ENCODE data around the gene PSKH1.

The PSKH1 gene

DNA sequence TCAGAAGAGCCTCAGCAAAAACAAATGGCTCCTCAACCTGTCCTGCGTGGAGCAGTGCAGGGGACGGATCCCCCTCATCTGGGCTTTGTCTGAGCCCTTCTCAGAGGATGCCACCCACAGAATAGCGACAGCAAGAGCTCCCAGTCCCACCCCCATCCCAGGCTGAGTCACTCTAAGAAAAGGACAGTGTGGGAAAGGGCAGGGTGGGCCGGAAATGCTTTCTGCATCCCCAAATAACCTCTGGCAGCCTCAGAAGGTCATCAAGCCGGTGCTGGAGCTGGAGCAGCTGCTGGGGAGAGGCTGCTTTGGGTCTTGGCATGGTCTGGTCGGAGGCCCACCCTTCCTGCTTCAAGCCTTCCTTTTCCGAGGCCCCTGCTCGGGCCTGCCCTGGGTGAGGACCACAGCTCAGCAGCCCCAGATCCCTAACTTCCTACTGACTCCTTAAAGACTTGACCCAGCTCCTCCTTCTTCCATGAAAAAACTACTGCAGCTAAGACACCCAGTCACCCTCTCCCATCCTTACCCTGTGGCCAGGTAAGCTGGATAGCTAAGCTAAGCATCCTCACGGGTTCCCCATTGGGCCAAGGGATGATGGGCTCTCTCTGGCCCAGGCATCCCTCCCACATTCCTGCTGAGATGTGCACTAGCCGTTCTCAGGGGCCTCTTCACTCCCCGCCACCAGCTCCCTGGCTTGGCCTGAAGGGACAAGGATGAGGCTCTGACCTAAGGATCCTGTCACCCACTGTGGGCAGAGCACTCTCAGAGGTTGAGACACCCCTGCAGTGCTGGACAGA lies 66.7 kb downstream of the PSKH1 start:
- H3K27ac Mint-ChIP-seq = no peak overlapping the region
- no peaks in the 10 kb centered on the region for H3K4me1 Mint-ChIP-seq
- H3K9me3 Mint-ChIP-seq = no peaks in the 10 kb centered on the region
- H3K27me3 Mint-ChIP-seq = no peaks in the 10 kb centered on the region
- DNase-seq (no peak), ATAC-seq (no peak)
- H3K36me3 Mint-ChIP-seq (ENCODE audit: low read depth) = peaks cover 11% of the 10 kb centered on the region
- H3K4me3 Mint-ChIP-seq = no peak overlapping the region

DNA sequence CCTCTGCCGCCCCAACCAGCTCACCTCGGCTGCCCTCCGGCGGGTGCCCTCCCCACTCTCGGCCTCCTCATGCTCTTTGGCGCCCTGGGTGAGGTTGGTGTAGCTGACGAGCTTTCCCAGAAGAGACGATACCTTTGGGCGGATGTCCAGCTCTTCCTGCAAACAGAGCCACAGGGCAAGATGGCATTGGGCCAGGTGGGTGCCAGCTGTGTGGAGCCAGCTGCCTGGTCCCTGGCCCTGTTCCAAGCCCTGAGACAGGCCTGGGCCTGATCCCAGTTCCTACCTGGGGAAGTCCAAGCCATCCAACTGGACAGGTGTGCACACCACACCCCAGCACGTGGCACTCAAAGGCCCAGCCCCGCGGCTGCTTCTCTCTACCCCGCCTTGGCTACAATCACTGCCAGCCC lies 68.5 kb downstream of the PSKH1 start:
- no peak overlapping the region for H3K27ac Mint-ChIP-seq
- peaks cover 11% of the 10 kb centered on the region for H3K36me3 Mint-ChIP-seq (ENCODE audit: low read depth)
- ATAC-seq (peak; percentile 18), DNase-seq (no peak)
- H3K4me1 Mint-ChIP-seq = peaks cover 4% of the 10 kb centered on the region
- no peaks in the 10 kb centered on the region for H3K9me3 Mint-ChIP-seq
- no peaks in the 10 kb centered on the region for H3K27me3 Mint-ChIP-seq
- no peak overlapping the region for H3K4me3 Mint-ChIP-seq

DNA sequence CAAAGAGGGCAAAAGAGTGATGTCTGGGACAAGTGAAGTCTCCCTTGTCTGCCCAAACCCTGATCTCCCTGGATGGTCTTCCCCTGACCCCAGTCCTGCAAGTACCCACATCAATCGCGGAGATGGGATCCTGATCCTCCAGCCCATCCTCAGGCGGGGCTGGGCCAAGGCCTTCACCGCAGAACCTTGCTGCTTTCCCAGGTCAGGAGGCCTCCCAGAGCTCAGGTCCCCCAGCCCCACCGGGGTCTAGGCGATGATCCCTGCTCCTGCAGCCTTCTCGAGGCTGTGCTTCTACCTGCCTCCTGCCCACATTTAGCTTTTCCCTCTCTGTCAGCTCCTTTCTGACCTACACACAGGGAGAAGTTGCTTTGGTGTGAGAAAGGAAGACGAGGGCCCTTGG lies 69.1 kb downstream of the PSKH1 start:
- H3K4me1 Mint-ChIP-seq = peaks cover 8% of the 10 kb centered on the region
- no peak overlapping the region for H3K4me3 Mint-ChIP-seq
- ATAC-seq (no peak), DNase-seq (no peak)
- H3K27ac Mint-ChIP-seq = no peak overlapping the region
- peaks cover 11% of the 10 kb centered on the region for H3K36me3 Mint-ChIP-seq (ENCODE audit: low read depth)
- H3K27me3 Mint-ChIP-seq = no peaks in the 10 kb centered on the region
- no peaks in the 10 kb centered on the region for H3K9me3 Mint-ChIP-seq

DNA sequence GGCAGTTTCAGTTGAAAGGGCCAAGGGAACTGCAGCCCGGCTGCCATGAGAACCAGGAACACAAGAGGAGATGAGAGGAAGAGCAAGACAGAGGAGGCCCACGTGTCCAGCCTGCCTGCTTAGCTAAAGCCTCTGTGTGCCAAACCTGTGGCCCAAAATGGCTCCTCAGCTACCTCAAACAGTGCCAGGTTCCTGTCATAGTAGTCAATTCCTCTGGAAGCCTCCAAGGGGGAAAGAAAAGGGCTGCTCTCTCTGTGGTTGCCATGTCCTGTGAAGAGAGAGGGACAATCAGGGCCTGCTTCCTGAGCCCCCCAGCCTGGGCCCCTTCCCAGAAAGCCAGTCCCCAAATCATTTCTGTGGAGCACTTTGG lies 70.2 kb downstream of the PSKH1 start:
- Mint-ChIP-seq H3K9me3 (no peaks in the 10 kb centered on the region), H3K4me3 (no peak overlapping the region), H3K36me3 (ENCODE audit: low read depth) (peaks cover 10% of the 10 kb centered on the region), H3K27ac (no peak overlapping the region), H3K27me3 (no peaks in the 10 kb centered on the region), H3K4me1 (peaks cover 11% of the 10 kb centered on the region)
- DNase-seq = no peak
- no peak for ATAC-seq

DNA sequence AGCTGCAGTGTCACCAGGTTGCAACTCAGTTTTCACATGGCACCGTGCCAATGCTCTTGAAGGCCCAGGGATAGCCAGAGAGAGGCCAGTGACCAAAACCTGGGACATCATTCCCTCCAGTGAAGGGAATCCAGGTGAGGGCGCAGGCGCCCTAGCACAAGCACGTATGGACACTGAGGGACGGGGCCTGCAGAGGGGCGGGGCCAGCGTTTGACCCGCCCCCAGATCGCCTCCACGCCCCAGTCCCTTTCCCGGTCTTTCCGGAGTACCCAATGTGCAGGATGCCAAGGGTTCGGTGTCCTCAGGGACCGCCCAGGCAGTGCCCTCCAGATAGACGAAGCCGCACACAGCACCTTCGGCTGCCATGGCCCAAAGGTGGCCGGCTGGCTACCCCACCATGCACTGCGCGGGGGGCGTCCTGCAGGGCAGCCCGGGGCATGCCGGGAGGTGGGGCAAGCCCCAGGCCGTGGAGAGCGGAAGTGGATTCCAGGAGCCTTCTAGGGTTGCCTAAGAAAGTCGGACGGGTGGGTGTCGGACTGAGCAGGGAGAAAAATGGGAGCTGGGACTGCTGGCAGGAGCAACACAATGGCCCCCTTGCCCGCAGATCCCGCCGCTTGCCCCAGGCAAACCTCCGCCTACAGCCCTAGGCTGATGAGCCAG lies 70.7 kb downstream of the PSKH1 start:
- Mint-ChIP-seq H3K9me3 (no peaks in the 10 kb centered on the region), H3K4me1 (peaks cover 13% of the 10 kb centered on the region), H3K27ac (no peak overlapping the region), H3K36me3 (ENCODE audit: low read depth) (peaks cover 9% of the 10 kb centered on the region), H3K27me3 (no peaks in the 10 kb centered on the region), H3K4me3 (no peak overlapping the region)
- DNase-seq (no peak), ATAC-seq (no peak)

DNA sequence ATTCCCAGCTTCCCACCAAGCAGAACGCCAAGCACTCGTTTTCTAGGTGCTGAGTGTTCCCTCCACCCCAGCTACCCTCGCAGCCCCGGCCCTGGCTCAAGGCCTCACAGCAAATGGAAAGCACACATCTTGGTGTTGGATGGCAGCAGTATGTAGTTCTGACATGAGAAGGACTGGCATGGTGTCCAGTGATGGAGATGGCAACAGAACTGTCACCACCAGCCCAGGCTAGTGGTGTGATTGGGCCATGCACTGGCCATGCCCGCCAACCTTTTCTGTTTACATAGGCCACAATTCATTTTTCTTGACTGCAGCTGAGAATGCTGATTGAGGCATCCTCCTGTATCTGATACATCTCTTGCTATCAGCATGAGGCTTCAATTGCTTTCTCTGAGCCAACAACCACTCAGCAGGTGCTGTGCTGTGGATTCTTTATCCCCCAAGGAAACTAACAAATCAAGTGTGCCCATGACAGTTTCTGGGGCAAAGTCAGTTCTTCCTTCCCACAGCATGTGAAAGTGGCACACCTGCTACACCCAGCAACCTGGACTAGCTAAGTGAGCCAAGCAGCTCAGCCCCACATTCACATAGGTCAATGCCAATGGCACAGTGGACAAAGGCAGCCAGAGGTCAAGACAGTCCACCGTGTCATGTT lies 71.5 kb downstream of the PSKH1 start:
- Mint-ChIP-seq H3K27ac (no peak overlapping the region), H3K4me1 (peaks cover 18% of the 10 kb centered on the region), H3K9me3 (no peaks in the 10 kb centered on the region), H3K36me3 (ENCODE audit: low read depth) (peaks cover 9% of the 10 kb centered on the region), H3K4me3 (no peak overlapping the region), H3K27me3 (no peaks in the 10 kb centered on the region)
- ATAC-seq (no peak), DNase-seq (no peak)

DNA sequence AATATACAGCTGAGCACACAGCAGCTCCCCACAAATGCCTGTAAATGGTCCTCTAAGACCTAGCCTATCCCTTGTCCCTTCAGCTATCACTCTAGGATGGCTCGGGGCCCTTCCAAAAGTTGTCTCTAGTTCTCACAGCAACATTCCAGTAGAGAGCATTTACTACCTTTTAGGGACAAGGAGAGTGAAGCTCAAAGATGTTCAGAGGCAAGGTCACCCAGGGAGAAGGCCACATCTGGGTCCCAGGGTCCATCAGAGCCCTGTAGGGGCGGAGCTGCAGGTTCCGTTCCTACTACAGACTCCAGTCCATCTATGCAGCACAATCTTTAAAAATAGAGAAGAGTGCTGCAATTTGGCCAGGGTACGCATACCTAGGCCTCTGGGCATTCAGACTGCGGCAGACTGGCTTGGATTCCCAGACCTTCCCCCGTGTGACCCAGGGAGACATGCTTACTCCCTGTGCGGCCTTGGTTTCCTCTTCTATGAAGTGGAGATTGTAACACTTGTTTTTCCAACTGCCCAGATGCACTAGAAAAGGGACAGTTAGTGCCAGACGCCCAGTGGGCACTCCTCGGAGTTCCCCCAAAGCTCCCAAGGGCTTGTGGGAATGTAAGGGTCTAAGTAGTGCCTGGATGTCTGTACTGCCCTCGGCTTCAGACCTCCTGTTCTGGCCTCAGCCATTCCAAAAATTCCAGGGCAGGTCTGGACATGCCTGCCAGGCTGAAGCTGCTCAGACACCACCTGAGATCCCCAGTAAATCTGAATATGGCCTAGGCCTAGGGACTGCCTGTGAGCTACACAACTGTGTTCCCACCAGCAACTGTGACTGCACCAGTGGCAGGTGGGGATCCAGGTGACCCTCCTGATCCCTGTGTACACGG lies 72.9 kb downstream of the PSKH1 start:
- H3K36me3 Mint-ChIP-seq (ENCODE audit: low read depth) = peaks cover 8% of the 10 kb centered on the region
- H3K4me3 Mint-ChIP-seq = no peak overlapping the region
- H3K27me3 Mint-ChIP-seq = no peaks in the 10 kb centered on the region
- DNase-seq (no peak), ATAC-seq (no peak)
- peaks cover 20% of the 10 kb centered on the region for H3K4me1 Mint-ChIP-seq
- no peaks in the 10 kb centered on the region for H3K9me3 Mint-ChIP-seq
- no peak overlapping the region for H3K27ac Mint-ChIP-seq

DNA sequence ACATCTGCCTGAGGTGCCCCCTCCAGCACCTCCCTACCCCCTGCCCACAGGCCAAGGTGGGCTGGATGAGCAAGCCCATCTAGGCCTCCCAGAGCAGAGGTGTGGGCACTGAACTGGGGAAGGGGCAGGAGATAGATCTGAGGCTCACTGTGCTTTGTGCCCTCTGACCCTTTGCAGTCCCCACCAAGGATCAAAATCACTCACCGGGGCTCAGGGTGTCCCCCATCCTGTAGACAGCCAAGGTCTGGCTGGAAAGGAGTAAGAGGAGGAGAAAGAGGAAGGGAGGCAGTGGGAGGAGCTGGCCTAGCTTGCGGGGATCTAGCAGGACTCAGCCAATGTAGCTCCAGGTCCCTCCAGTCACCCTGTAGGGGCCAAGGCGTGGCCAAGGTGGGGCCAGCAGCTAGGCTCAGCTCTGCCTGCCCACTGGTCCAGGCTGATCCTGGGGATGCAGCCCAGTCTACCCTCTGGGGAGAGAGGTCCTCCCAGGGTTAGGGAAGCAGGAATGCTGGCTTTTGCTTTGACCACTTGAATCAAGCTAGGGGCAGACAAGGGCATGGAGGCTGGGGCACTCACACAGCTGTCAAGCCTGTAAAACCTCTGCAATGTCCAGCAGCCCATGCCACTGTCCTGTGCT lies 73.6 kb downstream of the PSKH1 start:
- peaks cover 6% of the 10 kb centered on the region for H3K36me3 Mint-ChIP-seq (ENCODE audit: low read depth)
- ATAC-seq = no peak
- no peak for DNase-seq
- H3K4me3 Mint-ChIP-seq = peak overlapping the region; percentile 95
- no peaks in the 10 kb centered on the region for H3K27me3 Mint-ChIP-seq
- H3K9me3 Mint-ChIP-seq = no peaks in the 10 kb centered on the region
- no peak overlapping the region for H3K27ac Mint-ChIP-seq
- H3K4me1 Mint-ChIP-seq = peaks cover 20% of the 10 kb centered on the region

DNA sequence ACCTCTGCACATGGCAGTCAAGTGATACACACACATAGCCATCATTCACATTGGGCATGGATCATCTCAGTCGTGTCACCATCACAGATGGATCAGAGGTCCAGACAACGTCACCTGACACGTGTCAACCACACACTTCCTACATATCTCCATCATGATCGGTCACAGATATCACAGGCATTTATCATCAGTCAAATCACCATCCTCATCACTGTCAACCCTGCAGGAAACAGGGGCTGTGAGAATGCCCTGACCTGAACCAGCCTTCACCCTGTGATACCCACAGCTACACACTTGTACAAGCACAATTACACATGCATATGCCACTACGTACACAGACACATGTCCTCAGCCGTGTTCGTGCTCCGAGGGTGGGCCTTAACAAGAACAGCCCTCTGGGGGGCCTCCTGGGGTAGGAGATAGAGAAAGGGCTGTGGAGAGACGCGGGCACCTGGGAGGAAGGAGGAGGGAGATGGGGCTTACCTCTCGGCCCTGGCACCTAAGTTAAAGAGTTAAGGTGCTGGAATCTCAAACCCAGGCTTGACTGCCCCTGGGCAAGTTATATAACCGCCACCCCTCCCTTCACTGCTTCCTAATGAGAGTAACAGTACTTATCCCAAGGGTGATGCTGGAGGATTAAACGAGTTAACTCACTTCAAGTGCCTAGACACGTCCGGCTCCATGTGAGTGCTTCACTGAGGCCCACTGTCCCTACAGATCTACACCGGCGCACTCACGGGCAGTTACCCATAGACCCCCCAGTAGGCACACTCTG lies 74.3 kb downstream of the PSKH1 start:
- peaks cover 20% of the 10 kb centered on the region for H3K4me1 Mint-ChIP-seq

DNA sequence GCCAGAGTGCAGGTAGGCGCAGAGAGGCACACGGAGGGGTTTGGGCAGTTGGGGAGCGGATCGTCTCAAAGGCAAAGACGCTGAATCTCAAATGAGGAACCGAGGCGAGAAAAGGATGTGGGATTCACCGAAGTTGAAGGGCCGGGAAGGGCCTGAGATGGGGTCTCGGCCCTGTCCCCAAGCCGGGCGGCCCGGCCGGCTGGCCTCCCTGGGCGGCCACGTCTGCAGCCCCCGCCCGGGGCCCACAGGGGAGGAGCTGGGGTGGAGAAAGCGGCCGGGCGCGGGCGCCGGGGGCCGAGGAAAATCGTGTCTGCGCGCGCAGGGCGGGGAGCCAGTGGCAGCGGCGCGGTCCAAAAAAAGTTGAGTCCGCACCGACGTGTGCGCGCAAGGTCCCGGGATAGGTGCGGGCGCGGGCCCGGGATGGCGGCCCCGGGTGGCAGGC lies 74.9 kb downstream of the PSKH1 start:
- ATAC-seq (peak; percentile 6), DNase-seq (peak; percentile 54)
- H3K4me3 Mint-ChIP-seq = peak overlapping the region; percentile 95

More for the DNA sequence above, 74.3 kb downstream of the PSKH1 start:
- peak; percentile 38 for DNase-seq
- H3K4me3 Mint-ChIP-seq = peak overlapping the region; percentile 95
- peaks cover 2% of the 10 kb centered on the region for H3K36me3 Mint-ChIP-seq (ENCODE audit: low read depth)
- no peaks in the 10 kb centered on the region for H3K9me3 Mint-ChIP-seq
- peak overlapping the region; percentile 85 for H3K27ac Mint-ChIP-seq
- H3K27me3 Mint-ChIP-seq = no peaks in the 10 kb centered on the region
- ATAC-seq = peak; percentile 42

DNA sequence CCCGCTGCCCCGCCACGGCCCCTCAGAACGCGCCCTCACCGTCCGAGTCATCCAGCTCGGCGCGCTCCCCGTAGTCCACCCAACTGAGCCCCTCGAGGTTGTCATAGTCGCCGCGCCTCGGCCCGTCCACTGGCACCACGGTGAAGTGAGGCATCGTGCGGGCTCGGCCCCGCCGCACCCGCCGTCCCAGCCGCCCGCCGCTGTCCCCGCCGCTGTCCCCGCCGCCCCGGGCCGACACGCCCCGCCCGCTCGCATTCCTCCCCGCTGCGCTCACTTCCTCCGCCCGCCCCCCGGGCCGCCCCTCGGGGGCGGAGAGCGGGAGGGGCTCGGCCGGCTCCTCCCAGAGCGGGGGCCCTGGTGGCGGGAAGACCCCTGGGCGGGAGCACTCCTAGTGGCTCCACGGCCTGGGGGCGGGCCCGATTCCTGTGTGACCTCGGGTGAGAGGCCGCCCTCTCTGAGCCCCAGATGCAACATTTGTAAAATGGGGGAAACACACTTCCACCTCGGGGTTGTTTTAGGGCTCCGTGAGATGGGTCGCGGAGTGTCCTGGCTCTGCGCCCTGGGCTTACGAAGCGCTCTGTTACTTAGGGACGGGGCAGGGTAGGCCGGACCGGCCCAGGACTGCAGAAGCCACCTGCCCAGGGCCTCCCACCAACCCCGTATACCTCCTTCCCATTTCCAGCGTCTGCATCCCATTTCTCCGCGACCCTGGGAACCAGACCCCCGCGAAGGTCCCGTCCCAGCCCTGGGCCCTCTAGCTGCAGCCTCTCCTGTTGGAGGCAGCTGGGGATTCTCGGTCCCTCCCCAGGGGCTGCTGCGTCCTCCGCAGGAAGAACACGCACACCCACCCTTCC lies 75.6 kb downstream of the PSKH1 start, which contains the start of gene SLC12A4:
Gene SLC12A4 (minus strand): TSS at position 238 of the 854 bp plus-strand sequence. CDS start 84 bp downstream, at position 154.
- Mint-ChIP-seq H3K27me3 (no peaks in the 10 kb centered on the region), H3K27ac (peak within 1 kb of the TSS; percentile 85), H3K4me3 (peak within 1 kb of the TSS; percentile 95), H3K9me3 (no peaks in the 10 kb centered on the region), H3K4me1 (peaks cover 20% of the 10 kb centered on the region), H3K36me3 (ENCODE audit: low read depth) (no peaks in the 10 kb centered on the region)
- peak; percentile 93 for ATAC-seq
- DNase-seq = peak; percentile 94

More for the DNA sequence above, 74.9 kb downstream of the PSKH1 start:
- H3K4me1 Mint-ChIP-seq = peaks cover 20% of the 10 kb centered on the region
- H3K9me3 Mint-ChIP-seq = no peaks in the 10 kb centered on the region
- H3K27ac Mint-ChIP-seq = peak overlapping the region; percentile 85
- no peaks in the 10 kb centered on the region for H3K27me3 Mint-ChIP-seq
- H3K36me3 Mint-ChIP-seq (ENCODE audit: low read depth) = no peaks in the 10 kb centered on the region

DNA sequence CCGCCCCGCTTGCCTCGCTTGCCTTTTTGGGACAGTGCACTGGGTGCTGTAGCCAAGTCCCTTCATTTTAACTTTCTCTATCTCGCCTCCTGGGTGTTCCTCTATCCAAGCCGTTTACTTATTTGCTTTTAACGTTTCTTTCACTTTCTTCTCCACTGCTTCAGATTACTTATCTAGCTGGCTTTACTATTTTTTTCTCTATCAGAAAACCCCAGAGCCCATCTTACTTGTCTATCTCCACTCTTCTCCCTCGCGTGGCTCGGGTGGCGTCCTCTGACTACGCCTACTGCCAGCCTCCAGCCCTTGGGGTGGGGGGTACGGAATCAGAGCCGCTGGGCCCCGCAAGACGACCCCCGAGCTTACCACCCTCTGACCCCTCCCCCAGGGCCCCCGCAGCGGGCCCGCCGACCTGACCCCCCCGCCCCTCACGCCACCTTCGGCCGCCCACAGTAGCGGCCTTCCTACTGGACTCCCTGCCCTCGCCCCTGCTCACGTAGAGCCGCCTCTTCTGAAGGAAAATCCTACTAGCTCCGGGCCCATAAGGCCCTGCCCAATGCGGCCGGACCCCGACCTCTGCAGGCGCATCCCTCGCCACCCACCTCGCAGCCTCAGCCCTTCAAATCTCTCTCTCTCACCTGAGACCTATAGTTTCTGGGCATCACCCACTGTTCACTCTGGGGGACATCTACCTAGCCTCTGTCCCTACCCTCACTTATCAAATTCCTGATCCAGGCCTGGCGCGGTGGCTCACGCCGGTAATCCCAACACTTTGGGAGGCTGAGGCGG lies 76.4 kb downstream of the PSKH1 start:
- ATAC-seq (no peak), DNase-seq (no peak)
- peak overlapping the region; percentile 83 for H3K27ac Mint-ChIP-seq
- H3K9me3 Mint-ChIP-seq = no peaks in the 10 kb centered on the region
- no peaks in the 10 kb centered on the region for H3K36me3 Mint-ChIP-seq (ENCODE audit: low read depth)
- H3K27me3 Mint-ChIP-seq = no peaks in the 10 kb centered on the region
- H3K4me3 Mint-ChIP-seq = peak overlapping the region; percentile 95
- peaks cover 20% of the 10 kb centered on the region for H3K4me1 Mint-ChIP-seq
